Fibroblast of lung (primary cell): Measurements from ENCODE around the gene VWA8.

Source experiments
- CTCF ChIP-seq, 2 donors: IDR thresholded peaks in 1 of 2; conservative IDR thresholded peaks in 1 of 2; 1 replicate in 1 of 2; 2 replicates in 1 of 2; pipeline ENCODE4 v1.5.1; 2011 to 2012; ENCODE audit warnings: low read length in 2 of 2, control low read depth in 1 of 2, inconsistent platforms in 1 of 2, low read depth in 1 of 2, mild to moderate bottlenecking in 1 of 2
- EZH2 ChIP-seq: IDR thresholded peaks from 2 replicates; pipeline ENCODE4 v1.5.1; 2012; ENCODE audit warnings: low read length, control low read depth, mild to moderate bottlenecking; ENCODE audit errors: missing control alignments

GRCh38 chr13:41641961-41642360 is 318.9 kb downstream of the VWA8 start:
- no peak for TF ChIP-seq CTCF (conservative IDR thresholded peaks at IDR 0.05 in 1 of 2, IDR thresholded peaks at IDR 0.05 in 1 of 2; ENCODE audit: low read depth in 1 of 2, low read length in 2 of 2)
- TF ChIP-seq EZH2 = no peak
